GM13977 (cell line): ENCODE results near the gene FLOT1.
A peak's percentile ranks its signal among the peaks of the same experiment; 100 is the strongest.

Experiments used
- DNase-seq: peaks from one replicate; pipeline ENCODE4 v3.0.0; 2012; ENCODE audit warnings: low spot score
- in situ Hi-C: fragments of 300-500 bp; cut with MboI; formaldehyde crosslinking; loops from one replicate; pipeline ENCODE4 v1.12.0; 2022; ENCODE audit warnings: low sequenced_read_pairs, low pct_unique_long_range_greater_than_20kb, mixed read lengths, inconsistent platforms; ENCODE audit not compliant: unreplicated experiment
- TF ChIP-seq, protein P1 (sequence below): IDR thresholded peaks from 2 replicates; pipeline ENCODE4 v1.5.1; 2012; ENCODE audit warnings: mild to moderate bottlenecking, control low read depth; ENCODE audit not compliant: insufficient read depth; ENCODE audit errors: extremely low read depth, missing control alignments

The FLOT1 gene

DNA sequence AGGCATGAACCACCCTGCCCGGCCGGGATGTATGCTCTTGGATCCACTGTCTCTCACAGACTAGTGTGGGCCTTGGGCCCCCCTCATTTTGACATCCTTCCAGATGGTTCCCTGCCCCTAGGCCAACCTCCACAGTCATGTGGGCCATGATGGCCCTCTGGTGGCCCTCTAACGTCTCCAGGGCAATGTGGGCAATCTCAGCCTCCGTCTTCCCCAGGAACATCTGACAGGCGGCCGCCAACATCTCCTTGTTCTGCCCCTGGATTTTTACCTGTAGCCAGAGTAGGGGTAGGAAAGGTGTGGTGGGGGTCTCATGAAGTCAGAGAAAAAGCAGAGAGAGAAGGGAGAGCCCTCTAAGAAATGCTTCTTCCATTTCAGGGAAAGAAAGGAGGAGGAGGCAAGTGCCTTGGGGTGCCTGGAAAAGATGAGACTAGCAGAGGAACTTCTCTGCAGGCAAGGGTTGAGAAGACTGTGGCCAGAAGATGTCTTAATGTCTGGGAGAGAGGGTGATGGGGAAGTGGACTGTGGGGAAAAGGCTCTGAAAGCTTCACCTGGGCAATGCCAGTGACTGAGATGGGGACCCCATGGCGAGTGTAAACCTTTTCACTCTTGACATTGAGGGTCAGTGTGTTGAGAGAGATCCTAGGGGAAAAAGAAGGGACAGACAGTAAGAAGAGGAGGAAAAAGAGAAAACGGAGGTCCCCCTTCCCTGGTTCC is 1.3 kb downstream of the FLOT1 start:
- no peak for DNase-seq
- TF ChIP-seq, protein P1, sequence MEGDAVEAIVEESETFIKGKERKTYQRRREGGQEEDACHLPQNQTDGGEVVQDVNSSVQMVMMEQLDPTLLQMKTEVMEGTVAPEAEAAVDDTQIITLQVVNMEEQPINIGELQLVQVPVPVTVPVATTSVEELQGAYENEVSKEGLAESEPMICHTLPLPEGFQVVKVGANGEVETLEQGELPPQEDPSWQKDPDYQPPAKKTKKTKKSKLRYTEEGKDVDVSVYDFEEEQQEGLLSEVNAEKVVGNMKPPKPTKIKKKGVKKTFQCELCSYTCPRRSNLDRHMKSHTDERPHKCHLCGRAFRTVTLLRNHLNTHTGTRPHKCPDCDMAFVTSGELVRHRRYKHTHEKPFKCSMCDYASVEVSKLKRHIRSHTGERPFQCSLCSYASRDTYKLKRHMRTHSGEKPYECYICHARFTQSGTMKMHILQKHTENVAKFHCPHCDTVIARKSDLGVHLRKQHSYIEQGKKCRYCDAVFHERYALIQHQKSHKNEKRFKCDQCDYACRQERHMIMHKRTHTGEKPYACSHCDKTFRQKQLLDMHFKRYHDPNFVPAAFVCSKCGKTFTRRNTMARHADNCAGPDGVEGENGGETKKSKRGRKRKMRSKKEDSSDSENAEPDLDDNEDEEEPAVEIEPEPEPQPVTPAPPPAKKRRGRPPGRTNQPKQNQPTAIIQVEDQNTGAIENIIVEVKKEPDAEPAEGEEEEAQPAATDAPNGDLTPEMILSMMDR: peak; percentile 13
- in situ Hi-C loops: loop anchor here (10.0 kb wide), 1 partner anchor 74 kb away; no protein-coding TSS in a partner anchor

DNA sequence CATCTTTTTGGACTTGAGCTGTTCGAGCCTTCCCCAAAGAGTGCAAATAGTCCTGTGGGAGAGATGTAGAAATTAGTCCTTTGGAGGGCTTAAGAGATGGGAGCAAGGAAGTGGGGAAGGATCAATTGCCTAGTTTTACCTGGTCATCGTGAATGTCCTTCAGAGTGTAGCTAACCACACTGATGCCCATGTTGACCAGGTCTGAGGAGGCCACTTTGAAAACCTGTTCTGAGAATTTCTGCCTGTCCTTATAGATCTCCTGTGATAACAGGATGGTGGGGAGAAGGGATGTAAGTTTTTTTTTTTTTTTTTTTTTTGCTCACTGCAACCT is 2.0 kb downstream of the FLOT1 start:
- TF ChIP-seq, protein P1: no peak
- DNase-seq: no peak
- in situ Hi-C loops: loop anchor here (10.0 kb wide), 1 partner anchor 74 kb away; no protein-coding TSS in a partner anchor

DNA sequence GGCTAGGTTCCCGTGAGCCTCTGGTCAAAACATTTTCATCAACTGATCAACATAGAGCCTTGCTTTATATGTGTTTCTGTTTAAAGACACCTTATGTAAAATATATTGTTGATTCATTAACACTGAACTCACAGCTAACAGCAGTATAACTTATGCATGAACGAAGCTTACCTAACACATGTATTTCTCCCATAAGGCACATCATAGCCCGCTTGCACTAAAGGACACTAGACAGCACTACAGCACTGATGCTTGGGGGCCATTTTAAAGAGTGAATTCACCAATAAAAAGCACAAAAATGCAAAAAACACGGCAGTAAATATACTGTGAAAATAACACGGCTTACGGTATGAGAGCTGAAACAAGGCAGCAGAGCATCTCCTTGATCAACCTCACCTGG is 4.0 kb downstream of the FLOT1 start:
- TF ChIP-seq, protein P1: no peak
- in situ Hi-C loops: loop anchor here (10.0 kb wide), 1 partner anchor 254 kb away; the partner anchor contains the start of gene HLA-E
- no peak for DNase-seq

- in situ Hi-C loops: loop anchor here (10.0 kb wide), 1 partner anchor 251 kb away; the partner anchor contains the start of gene HLA-E
- peak; percentile 48 for DNase-seq
- TF ChIP-seq, protein P1: no peak
Measured at GRCh38 chr6:30735668-30736314, 6.7 kb downstream of the FLOT1 start.

GRCh38 chr6:30732237-30732943 is 10.1 kb downstream of the FLOT1 start:
- no peak for DNase-seq
- in situ Hi-C loops: loop anchor here (10.0 kb wide), 1 partner anchor 248 kb away; the partner anchor contains the start of gene HLA-E
- TF ChIP-seq, protein P1: no peak
